HG02571 (cell line): ENCODE measurements around the gene NOS1AP.

Experiments used
- ATAC-seq: cut with Tn5 transposase; IDR thresholded peaks from one replicate; pipeline ENCODE4 v1.9.1; 2021; ENCODE audit warnings: mild to moderate bottlenecking, moderate library complexity; ENCODE audit not compliant: unreplicated experiment

NOS1AP gene

DNA sequence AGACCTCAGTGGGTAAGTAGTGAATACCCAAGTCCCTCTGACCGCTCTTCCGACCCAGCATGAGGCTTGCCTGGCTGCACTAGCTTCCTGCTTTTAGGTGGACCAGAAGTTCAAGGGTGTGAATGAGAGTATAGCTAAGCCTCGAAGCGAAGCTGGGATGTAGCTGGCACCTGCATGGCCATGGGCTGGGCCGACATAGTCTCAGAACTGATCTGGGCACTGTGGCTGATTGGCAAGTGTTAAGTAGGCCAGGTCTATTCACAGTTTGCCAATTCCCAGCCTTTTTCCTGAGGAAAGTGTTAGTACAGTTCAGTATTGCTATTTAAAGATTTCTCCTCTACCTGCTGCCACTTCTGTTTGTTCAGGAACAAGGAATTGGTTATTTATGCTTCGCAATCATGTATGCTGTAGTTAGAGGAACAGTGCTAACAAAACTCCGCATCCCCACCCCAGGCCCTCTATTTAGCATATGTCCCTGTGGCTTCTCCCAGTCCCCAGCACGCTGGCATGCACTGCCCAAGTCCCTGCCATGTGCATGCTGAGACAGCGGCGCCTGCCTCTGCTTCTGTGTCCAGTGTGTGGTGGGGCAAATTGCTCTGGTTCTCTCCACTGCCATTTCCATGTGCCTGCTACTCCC is 290.9 kb downstream of the NOS1AP start:
- no peak for ATAC-seq

DNA sequence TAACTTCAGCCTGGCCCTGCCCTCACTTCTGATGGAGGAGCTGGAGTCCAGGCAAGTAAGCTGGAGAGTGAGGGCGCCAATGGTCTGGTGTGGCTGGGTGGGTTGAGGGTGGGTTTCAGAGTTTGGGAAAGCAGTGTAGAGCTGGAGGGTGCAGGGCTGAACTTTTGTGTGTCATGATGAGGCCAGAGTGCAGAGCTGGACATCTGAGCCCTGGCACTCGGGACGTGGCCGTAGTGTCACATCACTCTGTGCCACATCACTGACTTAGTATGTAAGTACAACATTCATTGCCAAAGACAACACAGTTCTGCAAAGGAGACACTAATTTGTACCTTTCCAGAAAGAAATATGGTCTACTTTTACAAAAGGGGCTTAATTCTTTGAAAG is 291.4 kb downstream of the NOS1AP start:
- ATAC-seq: no peak

DNA sequence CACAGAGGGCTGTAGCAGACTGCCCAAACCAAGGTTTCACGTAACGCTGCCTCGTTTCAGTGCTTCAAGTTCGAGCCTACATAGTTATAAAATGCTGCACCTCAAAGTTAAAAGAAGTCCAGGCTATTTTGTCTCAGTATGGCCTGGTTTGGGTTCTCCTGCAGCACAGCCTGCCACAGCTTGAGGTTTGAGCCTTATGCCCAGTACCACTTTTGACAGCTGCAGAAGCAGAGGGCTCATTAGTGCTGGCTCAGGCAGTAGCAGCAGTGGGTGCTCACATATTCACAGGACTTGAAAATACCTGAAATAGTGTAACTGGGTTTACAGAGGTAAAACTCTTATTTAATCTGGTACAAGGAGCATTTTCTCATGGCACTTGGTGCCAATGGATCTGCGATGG is 291.9 kb downstream of the NOS1AP start:
- ATAC-seq: no peak

DNA sequence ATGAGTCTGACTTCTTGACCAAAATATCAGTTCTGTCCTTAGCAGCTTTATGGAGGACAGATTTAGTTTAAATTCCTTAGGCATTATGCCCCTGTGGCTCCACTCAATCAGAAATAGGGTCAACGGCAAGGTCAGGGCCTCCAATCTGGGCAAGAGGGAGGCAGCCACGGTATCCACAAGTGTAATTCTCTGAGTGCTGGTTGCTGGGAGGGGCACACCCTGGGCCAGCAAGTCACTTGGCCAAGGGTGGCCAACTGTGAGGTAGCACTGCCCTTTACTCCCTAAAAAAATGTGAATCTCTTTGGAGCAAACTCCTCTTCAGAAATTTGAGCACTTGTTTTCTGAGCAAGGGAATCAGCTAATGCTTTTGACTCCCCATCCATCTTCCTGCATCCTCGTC is 294.3 kb downstream of the NOS1AP start:
- ATAC-seq: no peak

DNA sequence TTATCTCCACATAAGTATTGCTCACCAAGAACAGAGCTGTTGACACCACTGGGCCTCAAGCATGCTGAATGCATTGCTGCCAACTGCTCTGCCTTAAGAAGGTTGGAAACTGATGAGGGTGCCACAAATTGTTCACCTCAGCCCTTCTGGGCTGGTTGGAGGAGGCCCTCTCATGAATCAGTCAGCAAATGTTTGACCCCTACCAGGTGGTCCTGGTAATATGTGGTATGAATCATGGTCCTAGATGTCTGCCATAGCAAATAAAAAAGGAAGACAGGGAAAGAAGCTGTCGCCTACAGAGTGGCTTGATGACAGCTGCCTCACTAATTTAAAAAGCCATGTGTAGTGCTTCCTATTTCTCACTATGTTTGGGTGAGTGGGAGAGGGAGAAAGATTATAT is 295.0 kb downstream of the NOS1AP start:
- ATAC-seq: no peak

DNA sequence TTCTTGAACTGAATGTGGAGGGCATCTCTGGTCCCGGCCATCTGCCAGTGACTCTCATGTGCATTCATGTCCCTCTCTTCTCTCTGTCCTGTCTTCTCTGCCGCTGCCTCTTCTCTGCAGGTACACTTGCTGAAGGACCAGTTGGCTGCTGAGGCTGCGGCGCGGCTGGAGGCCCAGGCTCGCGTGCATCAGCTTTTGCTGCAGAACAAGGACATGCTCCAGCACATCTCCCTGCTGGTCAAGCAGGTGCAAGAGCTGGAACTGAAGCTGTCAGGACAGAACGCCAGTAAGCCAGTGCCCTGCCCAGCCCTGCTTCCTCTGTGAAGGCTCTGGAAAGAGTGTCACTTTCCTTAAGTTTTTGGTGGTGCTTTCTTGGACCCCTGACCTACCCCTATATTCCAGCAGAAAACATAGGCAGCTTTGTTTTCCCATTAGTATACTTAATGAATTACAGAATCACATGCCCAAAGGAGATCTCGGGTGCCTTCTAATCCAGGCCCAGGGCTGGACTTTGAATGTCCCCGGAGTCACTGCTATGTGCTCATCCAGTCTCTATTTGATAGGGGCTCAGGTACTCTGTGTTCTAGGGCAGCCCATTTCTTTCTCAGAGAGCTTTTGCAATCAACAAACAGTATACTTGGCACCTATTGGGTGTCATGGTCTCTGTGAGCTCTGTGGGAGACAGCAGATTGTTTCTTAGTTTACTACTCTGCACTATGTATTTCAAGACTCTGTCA is 296.0 kb downstream of the NOS1AP start:
- no peak for ATAC-seq

DNA sequence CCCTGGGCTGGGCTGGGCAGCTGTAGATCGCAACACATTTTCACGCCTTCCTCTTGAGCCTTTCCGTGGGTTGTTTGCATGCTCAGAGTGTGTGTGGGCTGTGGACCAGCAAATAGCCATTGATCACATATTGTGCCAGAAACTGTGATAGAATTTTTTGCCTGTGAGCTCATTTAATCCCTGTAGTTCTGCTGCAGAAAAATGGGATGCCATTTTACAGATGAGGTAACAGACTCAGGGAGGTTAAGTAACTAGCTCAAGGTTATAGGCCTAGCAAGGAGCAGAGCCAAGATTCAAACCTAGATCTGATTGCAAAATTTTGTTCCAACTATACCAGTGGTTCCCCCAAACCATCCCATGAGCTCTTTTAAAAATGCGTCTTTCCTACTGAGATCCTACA is 296.7 kb downstream of the NOS1AP start:
- ATAC-seq: no peak

DNA sequence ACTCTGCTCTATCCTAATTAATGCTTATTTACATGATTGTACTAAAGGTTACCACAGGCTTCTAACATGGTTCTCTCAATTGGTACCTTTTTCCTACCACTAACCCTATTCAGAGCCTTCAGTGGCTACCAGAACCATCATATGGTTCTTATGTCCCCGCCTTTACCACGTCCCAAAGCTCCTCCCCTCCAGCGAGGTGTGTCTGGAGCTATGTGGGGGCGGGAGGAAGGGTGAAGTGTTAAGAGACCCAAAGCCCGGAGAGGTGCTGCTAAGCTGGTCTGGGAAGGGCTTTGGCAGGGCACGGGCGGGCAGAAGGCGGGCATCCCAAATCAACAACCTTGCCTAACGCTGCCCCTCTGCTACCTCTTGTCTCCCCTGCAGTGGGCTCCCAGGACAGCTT is 297.2 kb downstream of the NOS1AP start:
- ATAC-seq: no peak

DNA sequence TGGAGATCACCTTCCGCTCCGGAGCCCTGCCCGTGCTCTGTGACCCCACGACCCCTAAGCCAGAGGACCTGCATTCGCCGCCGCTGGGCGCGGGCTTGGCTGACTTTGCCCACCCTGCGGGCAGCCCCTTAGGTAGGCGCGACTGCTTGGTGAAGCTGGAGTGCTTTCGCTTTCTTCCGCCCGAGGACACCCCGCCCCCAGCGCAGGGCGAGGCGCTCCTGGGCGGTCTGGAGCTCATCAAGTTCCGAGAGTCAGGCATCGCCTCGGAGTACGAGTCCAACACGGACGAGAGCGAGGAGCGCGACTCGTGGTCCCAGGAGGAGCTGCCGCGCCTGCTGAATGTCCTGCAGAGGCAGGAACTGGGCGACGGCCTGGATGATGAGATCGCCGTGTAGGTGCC is 297.6 kb downstream of the NOS1AP start:
- ATAC-seq: no peak

DNA sequence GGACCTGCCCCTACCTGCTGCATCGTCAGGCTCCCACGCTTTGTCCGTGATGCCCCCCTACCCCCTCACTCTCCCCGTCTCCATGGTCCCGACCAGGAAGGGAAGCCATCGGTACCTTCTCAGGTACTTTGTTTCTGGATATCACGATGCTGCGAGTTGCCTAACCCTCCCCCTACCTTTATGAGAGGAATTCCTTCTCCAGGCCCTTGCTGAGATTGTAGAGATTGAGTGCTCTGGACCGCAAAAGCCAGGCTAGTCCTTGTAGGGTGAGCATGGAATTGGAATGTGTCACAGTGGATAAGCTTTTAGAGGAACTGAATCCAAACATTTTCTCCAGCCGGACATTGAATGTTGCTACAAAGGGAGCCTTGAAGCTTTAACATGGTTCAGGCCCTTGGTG is 298.3 kb downstream of the NOS1AP start:
- ATAC-seq: no peak

DNA sequence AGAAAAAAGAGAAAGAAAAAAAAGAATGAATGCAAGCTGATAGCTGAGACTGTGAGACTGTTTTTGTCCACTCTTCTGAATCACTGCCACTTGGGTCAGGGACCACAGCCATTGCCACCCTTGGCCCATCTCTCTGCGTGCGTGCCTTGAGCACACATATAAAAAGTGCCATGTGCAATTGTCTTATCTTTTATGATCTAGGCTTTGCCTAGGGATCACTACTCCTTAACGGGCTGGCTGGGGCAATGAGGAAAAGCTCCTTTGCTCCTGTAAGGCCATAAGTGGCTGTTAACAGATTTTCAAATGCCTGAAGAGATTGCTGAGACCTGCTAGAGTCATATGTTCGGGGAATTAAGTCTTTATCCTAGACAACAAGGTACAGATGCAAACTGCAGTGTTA is 299.0 kb downstream of the NOS1AP start:
- ATAC-seq: no peak

DNA sequence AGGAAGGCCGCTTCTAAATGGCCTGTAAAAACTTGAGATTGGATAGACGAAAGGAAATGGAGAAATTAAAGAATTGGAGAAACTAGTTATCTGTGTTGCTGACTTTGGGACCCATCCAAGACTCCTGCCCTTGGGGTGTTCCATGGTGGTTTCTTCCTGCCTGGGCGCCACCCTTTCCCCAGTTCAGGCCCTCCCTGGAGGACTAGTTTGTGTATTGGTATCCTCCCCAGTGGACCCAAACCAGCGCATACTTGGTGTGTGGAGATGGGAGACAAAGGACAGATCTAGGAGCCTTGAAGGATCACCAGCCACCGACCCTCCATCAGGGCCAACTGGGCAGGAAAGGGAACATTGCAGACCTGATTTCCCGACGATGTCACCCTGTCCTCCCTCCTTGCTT is 300.1 kb downstream of the NOS1AP start:
- ATAC-seq: no peak

DNA sequence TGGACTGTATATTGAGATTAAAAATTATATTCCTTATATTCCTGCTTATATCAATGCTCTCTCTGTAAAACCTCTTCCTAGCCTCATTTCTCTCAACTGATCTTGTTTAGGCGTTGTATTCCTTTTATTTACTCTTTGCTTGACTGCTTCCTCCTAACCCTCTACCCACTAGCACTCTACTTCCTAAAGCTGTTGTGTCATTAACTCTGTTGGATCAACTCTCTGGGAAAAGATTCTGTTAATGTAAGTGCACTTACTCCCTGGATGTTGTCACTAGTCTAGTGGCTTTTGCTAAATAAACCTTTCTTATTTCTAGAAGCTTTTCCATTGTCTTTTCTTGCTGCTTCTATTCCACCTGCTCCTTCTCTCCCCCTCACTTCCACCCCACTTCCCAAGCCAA is 300.7 kb downstream of the NOS1AP start:
- no peak for ATAC-seq

DNA sequence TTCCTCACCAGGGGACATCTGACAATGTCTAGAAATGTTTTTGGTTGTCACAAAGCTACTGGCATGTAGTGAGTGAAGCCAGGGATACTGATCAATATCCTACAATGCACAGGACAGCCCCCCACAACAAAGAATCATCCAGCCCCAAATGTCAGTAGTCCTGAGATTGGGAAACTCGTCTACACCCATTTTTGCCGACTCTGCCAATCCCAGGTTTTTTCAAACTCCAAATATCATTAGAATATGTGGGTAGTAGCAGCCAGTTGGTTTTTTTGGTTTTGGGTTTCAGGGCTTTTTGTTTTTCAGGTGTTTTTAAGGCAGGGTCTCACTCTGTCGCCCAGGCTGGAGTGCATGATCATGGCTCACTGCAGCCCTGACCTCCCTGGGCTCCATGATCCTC is 301.2 kb downstream of the NOS1AP start:
- ATAC-seq: no peak

DNA sequence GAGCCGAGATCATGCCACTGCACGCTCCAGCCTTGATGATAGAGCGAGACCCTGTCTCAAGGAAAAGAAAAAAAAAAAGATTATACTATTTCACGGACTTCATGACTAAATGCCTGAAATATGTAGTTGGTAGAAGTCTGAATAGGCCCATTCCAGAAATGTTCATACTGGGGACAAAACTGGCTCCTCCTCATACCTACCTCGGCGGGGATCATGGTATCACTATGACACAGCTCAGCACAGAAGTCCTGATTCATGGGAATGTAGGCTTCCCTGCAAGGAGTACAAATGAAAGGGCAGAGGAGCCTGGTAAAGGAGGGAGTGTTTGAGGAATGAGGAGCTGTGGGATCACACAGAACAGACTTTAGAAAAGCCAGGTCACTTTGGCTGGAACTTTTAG is 302.1 kb downstream of the NOS1AP start:
- no peak for ATAC-seq

DNA sequence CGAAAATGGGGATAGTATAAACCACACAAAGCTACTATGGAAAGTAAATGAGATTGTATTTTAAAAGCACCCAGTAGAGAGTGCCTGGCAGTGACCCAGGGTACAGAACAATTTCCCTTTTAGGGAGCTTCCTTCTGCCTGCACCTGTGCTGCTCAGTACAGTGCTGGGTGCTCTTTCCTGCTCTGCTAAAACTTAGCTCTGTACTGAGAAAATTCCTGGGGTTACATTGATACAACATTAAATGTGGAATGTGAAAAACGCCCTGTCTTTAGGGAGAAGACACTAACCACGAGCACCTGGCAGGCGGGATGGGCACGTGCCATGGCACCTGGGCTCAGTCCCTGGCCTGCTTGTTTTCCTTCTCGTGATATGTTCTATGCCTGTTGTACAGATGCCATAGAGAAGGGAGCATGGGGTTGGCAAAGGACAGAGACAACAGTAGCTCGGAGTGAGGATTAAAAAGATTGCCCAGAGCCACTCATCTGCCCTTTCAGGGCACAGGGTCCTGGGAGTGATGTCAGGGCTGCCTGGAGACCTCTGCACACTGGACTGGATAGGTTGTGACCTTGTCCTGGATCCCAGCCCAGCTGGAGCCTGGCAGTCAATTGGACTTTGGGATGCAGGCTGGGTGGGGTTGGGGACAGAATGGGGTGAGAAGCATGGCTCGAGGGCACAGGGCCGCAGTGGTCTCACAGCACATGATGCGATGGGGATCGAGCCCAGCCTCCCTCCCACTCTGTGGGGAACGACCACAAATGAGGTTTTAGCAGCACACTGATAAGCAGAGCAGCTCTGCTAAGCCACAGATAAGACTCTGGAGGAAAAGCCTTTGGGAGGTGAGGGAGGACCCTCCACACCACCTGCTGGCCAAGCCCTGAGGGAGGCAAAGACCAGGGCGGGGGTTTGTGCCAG is 302.9 kb downstream of the NOS1AP start:
- ATAC-seq: no peak

DNA sequence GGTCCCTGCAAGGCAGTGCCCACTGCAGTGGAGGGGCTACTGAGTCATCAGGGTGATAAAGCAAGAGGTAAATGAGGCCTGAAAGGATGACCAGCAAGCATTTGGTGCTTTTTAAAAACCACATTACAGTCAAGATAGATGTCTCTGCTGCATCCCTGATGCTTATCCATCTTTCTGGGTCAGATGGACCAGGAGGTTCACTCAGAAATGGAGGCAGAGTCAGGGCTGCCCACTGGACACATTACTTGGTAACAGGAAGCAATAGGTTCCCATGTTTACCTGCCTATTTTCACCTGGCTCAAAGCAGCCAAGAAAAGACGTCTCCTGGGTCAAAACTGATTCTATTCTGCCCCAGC is 303.6 kb downstream of the NOS1AP start:
- ATAC-seq: no peak

DNA sequence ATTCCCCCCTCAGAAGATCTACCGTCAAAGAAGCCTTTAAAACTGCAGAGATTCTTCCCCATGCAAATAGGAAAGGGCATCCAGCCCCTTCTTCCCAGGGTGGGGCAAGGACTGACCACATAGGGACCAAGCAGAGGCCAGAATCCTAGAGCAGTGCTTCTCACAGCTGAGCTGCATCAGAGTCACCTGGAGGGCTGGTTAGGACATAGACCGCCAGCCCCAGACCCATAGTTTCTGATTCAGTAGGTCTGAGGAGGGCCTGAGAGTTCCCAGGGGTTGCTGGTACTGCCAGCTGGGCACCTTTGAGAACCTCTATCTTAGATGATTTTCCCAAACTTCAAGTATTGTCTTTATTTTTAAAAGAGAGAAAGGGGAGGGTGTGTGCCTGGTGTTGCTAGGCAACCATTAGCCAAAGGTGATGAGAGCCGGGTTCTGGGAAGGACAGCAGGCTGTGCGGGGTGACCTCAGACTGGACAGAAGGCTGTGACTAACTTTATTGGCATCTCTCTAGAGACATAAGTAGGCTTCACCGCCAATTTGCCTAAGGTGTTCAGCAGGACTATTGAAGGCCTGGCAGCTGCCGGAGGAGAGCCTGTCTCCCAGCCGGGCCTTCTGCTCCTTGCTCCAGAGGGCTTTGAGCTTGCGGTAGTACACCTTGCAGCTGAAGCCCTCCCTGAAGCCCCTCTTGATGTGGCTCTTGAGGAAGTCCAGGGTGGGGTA is 304.2 kb downstream of the NOS1AP start:
- ATAC-seq: no peak

DNA sequence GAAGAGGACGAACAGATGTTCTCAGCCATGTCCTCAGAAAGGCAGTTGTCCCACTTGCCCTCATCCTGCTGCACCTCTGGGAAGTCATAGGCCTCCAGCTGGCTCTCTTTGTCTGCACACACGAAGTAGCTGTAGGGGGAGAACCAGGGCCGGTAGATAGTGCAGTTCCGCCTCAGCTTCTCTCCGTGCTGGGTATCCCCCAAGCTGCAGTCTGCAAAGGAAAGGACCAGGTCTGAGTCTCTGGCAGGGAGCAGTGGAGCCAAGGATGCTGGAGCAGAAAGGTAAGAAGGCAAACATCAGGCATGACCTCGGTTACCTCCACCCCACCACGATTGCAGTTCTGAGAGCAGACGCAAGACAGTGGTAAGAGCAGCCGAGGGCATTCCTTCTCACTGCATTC is 304.9 kb downstream of the NOS1AP start:
- ATAC-seq: no peak

DNA sequence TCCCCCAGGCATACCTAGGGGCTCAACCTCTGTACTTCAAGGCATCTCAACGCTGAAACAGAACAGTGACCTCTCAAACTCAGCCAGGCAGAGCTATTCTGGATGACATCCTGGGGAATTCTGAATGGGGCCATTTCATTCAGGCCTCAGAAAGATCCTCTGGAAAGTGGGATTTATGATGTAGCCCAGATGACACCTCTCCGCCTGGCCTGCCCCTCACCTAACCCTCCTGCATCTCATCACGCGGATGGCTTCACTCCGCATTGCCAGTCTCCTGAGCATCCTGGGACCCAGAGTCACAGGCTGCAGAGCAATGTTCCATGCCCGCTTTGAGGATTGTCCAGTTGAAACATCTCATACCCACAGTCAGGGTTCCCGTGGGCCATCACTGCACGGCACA is 306.0 kb downstream of the NOS1AP start:
- ATAC-seq: no peak

DNA sequence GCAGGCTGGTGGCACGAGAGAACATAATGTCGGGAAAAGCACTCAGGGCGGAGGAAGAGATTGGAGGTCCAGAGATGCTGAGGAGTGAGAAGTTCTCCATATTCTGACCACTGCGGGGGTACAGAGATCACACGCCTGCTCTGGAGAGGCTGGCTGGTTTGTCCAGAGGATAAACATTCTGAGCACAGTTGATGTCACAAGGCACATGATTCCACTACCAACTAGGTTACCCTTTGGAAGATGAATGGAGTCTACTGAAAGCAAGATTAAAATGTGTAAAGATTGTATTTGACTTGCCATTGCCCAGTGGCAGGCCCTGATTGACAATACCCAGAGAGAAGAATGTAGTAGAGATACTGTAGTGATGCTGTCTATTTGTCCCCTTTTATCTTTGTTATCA is 307.2 kb downstream of the NOS1AP start, which contains the start of gene SPATA46:
SPATA46 (minus strand) TSS at position 164 of the 400 bp plus-strand sequence; CDS start at position 100, 64 bp downstream.
- ATAC-seq: no peak
